ENCODE results near the gene QRICH1. TPM values are rescaled to one million over a fixed set of nuclear protein-coding genes. Genes with fewer than 3 reads are reported as not detected.
A peak's percentile ranks its signal among the peaks of the same experiment; 100 is the strongest.

The QRICH1 gene
- total and polyA plus RNA-seq, 2 of the 13 experiments (the other 11 are each of a cell fraction or from before 2014, with no cell fraction given), result 52.6 to 102 TPM

- Histone ChIP-seq H3K4me2 (ENCODE audit: low read depth, low read length) (peak overlapping the region; percentile 59), H3K4me1 (ENCODE audit: insufficient read depth, low read length) (peaks cover 53% of the 10 kb centered on the region), H3K9ac (ENCODE audit: insufficient read depth, low read depth, low read length) (no peak overlapping the region), H3K4me3 (replicated peaks in 1 of 3; ENCODE audit: insufficient read depth in 1 of 3, low read depth in 2 of 3, low read length in 3 of 3) (no peak overlapping the region; a peak in 1 of 6 replicates), H3K27me3 (ENCODE audit: control insufficient read depth in 1 of 2, insufficient read depth in 2 of 2, low read length in 2 of 2) (no peaks in the 10 kb centered on the region), H2AFZ (ENCODE audit: low read length) (no peak overlapping the region), H3K27ac (ENCODE audit: extremely low read length, insufficient read depth, low read length) (no peak overlapping the region), H3K9me3 (ENCODE audit: low read length) (no peaks in the 10 kb centered on the region), H3K79me2 (ENCODE audit: insufficient read depth, low read length) (no peaks in the 10 kb centered on the region), H3K36me3 (replicated peaks in 1 of 2; ENCODE audit: control insufficient read depth in 1 of 2, insufficient read depth in 2 of 2, low read length in 2 of 2) (no peaks in the 10 kb centered on the region), H4K20me1 (ENCODE audit: insufficient read depth, low read length) (no peaks in the 10 kb centered on the region)
- no TSS peak for BruUV-seq (replicated peaks)
- CTCF ChIA-PET (ENCODE audit: low intra/inter-chr PET ratio, low total read pairs), result interaction anchor here (1.0 kb wide), 1 partner anchor 17 kb away, joined by 3 read pairs; no protein-coding TSS in a partner anchor
- ATAC-seq (peak; percentile 76), FAIRE-seq (no peak), DNase-seq (ENCODE audit: low spot score) (no peak)
- in situ Hi-C loops (cut with HindIII; ENCODE audit: extremely low pct_ligation_motif_present, low pct_unique_long_range_greater_than_20kb), result no loop called here
- intact Hi-C loops (cut with micrococcal nuclease; ENCODE audit: unreplicated experiment), result no loop called here
- POLR2A ChIA-PET, result interaction anchor here (0.9 to 2.9 kb wide), 4 partner anchors 10 to 135 kb away, joined by 3 to 26 read pairs (median 6); partner anchors contain the start of genes IMPDH2, LAMB2, NDUFAF3 and WDR6
- WGBS (ENCODE audit: low lambda C conversion rate), result 17% methylated on average over 2 of the region's 8 CpGs
- TF ChIP-seq XRCC5 (optimal IDR thresholded peaks at IDR 0.05; ENCODE audit: low read length), result no peak
- TF ChIP-seq SIN3A (IDR thresholded peaks at IDR 0.05; ENCODE audit: borderline replicate concordance, low read depth, low read length), result no peak
- TF ChIP-seq HINFP (CRISPR knock-in tag; IDR thresholded peaks at IDR 0.05; ENCODE audit: low read depth), result no peak
- TF ChIP-seq THRA (CRISPR knock-in tag; IDR thresholded peaks at IDR 0.05; ENCODE audit: borderline replicate concordance), result no peak
- TF ChIP-seq ZNF891 (CRISPR knock-in tag; IDR thresholded peaks at IDR 0.05), result no peak
- no peak for TF ChIP-seq MAX (IDR thresholded peaks at IDR 0.05)
- no peak for TF ChIP-seq DDIT3 (CRISPR knock-in tag; IDR thresholded peaks at IDR 0.05)
- TF ChIP-seq PHF8 (CRISPR knock-in tag; IDR thresholded peaks at IDR 0.05), result no peak
- TF ChIP-seq JUND (CRISPR knock-in tag; IDR thresholded peaks at IDR 0.05), result no peak
- TF ChIP-seq DMAP1 (CRISPR knock-in tag; IDR thresholded peaks at IDR 0.05), result no peak
- TF ChIP-seq MATR3 (CRISPR knock-in tag; IDR thresholded peaks at IDR 0.05), result no peak
- TF ChIP-seq SCMH1 (CRISPR knock-in tag; IDR thresholded peaks at IDR 0.05; ENCODE audit: borderline replicate concordance), result no peak
- no peak for TF ChIP-seq REL (CRISPR knock-in tag; conservative IDR thresholded peaks at IDR 0.05)
- TF ChIP-seq ZNF550 (CRISPR knock-in tag; IDR thresholded peaks at IDR 0.05; ENCODE audit: borderline replicate concordance), result no peak
- no peak for TF ChIP-seq NFYB (CRISPR knock-in tag; IDR thresholded peaks at IDR 0.05)
- no peak for TF ChIP-seq DNMT3B (CRISPR knock-in tag; conservative IDR thresholded peaks at IDR 0.05)
- no peak for TF ChIP-seq NFAT5 (CRISPR knock-in tag; IDR thresholded peaks at IDR 0.05)
These were observed 96.7 kb downstream of the QRICH1 start for GRCh38 chr3:48997102-48997635.

Measured in HepG2 (cell line).